Mesenchymal stem cell (in vitro differentiated cells and primary cell): ENCODE measurements around the gene ELAVL1.

Experiments used
- DNase-seq: peaks from one replicate; pipeline ENCODE4 v3.0.0-alpha.2; 2013
- H2AFZ ChIP-seq: one replicate; pipeline ENCODE4 v1.6.1; 2013; ENCODE audit warnings: low read depth, mild to moderate bottlenecking, control low read depth, inconsistent platforms, low read length, moderate library complexity
- H2AK5ac ChIP-seq: 2 replicates; pipeline ENCODE4 v1.6.1; 2013; ENCODE audit warnings: low read length, moderate library complexity, mild to moderate bottlenecking, inconsistent platforms; ENCODE audit not compliant: severe bottlenecking
- H2BK120ac ChIP-seq: one replicate; pipeline ENCODE4 v1.6.1; 2013; ENCODE audit warnings: low read depth, mild to moderate bottlenecking, inconsistent platforms, low read length, moderate library complexity
- H2BK12ac ChIP-seq, 2 experiments: one replicate each; pipeline ENCODE4 v1.6.1; 2013; ENCODE audit warnings: inconsistent platforms in 2 of 2, low read length in 2 of 2, mild to moderate bottlenecking in 2 of 2, moderate library complexity in 2 of 2, control low read depth in 1 of 2
- H2BK15ac ChIP-seq: one replicate; pipeline ENCODE4 v1.6.1; 2013; ENCODE audit warnings: mild to moderate bottlenecking, low read depth, inconsistent platforms; ENCODE audit not compliant: poor library complexity, severe bottlenecking
- H2BK5ac ChIP-seq: 2 replicates; pipeline ENCODE4 v1.6.1; 2013; ENCODE audit warnings: low read depth, mild to moderate bottlenecking, low read length, control low read depth, inconsistent platforms; ENCODE audit not compliant: poor library complexity, severe bottlenecking
- H3K14ac ChIP-seq, 2 experiments: one replicate each; pipeline ENCODE4 v1.6.1; 2013; ENCODE audit warnings: inconsistent platforms in 2 of 2, low read length in 2 of 2, control low read depth in 1 of 2, mild to moderate bottlenecking in 1 of 2, moderate library complexity in 1 of 2
- H3K18ac ChIP-seq, 2 experiments: one replicate each; pipeline ENCODE4 v1.6.1; 2013; ENCODE audit warnings: inconsistent platforms in 2 of 2, low read length in 2 of 2, control low read depth in 1 of 2, low read depth in 1 of 2, mild to moderate bottlenecking in 1 of 2
- H3K23ac ChIP-seq, 2 experiments: one replicate each; pipeline ENCODE4 v1.6.1; 2013; ENCODE audit warnings: inconsistent platforms in 2 of 2, low read length in 2 of 2, mild to moderate bottlenecking in 2 of 2, moderate library complexity in 2 of 2, control low read depth in 1 of 2
- H3K27ac ChIP-seq: 2 replicates; pipeline ENCODE4 v1.5.1; 2013; ENCODE audit warnings: mild to moderate bottlenecking, moderate library complexity, low read length, control low read depth, inconsistent platforms; ENCODE audit not compliant: poor library complexity, severe bottlenecking
- H3K27me3 ChIP-seq, 2 experiments: 2 replicates each; pipeline versions ENCODE4 v1.6.1 to v1.7.0; 2013; ENCODE audit warnings: low read length in 2 of 2, mild to moderate bottlenecking in 2 of 2, moderate library complexity in 2 of 2, control low read depth in 1 of 2, inconsistent platforms in 1 of 2; ENCODE audit not compliant: control insufficient read depth in 1 of 2, insufficient read depth in 1 of 2
- H3K36me3 ChIP-seq, 2 experiments: 2 replicates each; pipeline versions ENCODE4 v1.6.1 to v1.7.0; 2013; ENCODE audit warnings: low read length in 2 of 2, control low read depth in 1 of 2, inconsistent platforms in 1 of 2, low read depth in 1 of 2, mild to moderate bottlenecking in 1 of 2; ENCODE audit not compliant: insufficient read depth in 2 of 2, control insufficient read depth in 1 of 2
- H3K4ac ChIP-seq, 2 experiments: one replicate each; pipeline ENCODE4 v1.6.1; 2013; ENCODE audit warnings: inconsistent platforms in 2 of 2, low read length in 2 of 2, mild to moderate bottlenecking in 2 of 2, moderate library complexity in 2 of 2, control low read depth in 1 of 2, low read depth in 1 of 2
- H3K4me1 ChIP-seq: 2 replicates; pipeline ENCODE4 v1.6.1; 2013; ENCODE audit warnings: low read depth, low read length, control low read depth; ENCODE audit not compliant: control insufficient read depth, insufficient read depth
- H3K4me2 ChIP-seq: 2 replicates; pipeline ENCODE4 v1.6.1; 2013; ENCODE audit warnings: low read length, mild to moderate bottlenecking, inconsistent platforms; ENCODE audit not compliant: poor library complexity, severe bottlenecking
- H3K4me3 ChIP-seq, 2 experiments: 2 replicates each; pipeline versions ENCODE4 v1.5.1 to v1.7.0; 2013; ENCODE audit warnings: low read length in 2 of 2, mild to moderate bottlenecking in 2 of 2, control low read depth in 1 of 2, low read depth in 1 of 2; ENCODE audit not compliant: insufficient read depth in 1 of 2
- H3K79me1 ChIP-seq: replicated peaks from 2 replicates; pipeline ENCODE4 v1.6.1; 2013; ENCODE audit warnings: mild to moderate bottlenecking, control low read depth, low read length, inconsistent platforms; ENCODE audit not compliant: poor library complexity, severe bottlenecking
- H3K9ac ChIP-seq: 2 replicates; pipeline ENCODE4 v1.7.0; 2013; ENCODE audit warnings: mild to moderate bottlenecking, low read length, moderate library complexity
- H3K9me3 ChIP-seq: 2 replicates; pipeline ENCODE4 v1.7.0; 2013; ENCODE audit warnings: mild to moderate bottlenecking, low read length; ENCODE audit not compliant: control insufficient read depth
- H4K8ac ChIP-seq: one replicate; pipeline ENCODE4 v1.6.1; 2013; ENCODE audit warnings: inconsistent platforms, mild to moderate bottlenecking, low read length, moderate library complexity
- H4K91ac ChIP-seq: one replicate; pipeline ENCODE4 v1.6.1; 2013; ENCODE audit warnings: mild to moderate bottlenecking, low read length, inconsistent platforms
- WGBS: methylation state at CpG from one replicate; pipeline ENCODE4 v1.1.7; 2013; ENCODE audit warnings: mixed read lengths; 5-methylcytosine and 5-hydroxymethylcytosine counted together

ELAVL1 gene

DNA sequence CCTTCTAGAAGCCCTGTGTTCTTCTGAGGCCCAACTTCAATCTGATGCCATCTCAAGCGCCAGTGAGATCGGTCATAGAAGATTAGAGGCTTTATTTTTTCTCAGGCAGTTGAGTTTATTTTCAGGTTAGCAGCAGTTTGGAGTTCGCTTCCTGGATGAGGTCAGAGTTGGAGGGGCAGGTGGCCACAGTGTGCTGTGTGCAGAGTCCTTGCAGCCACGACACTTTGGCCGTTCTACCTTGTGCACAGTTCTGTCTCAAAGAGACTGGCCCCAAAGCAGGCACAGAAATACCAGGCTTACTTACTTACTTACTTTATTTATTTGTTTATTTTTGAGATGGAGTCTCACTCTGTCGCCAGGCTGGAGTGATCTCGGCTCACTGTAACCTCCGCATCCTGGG lies 15.9 kb upstream of the ELAVL1 start:
- no peak overlapping the region for H2BK12ac ChIP-seq
- H3K9me3 ChIP-seq = no peaks in the 10 kb centered on the region
- H4K91ac ChIP-seq = no peak overlapping the region
- H3K4ac ChIP-seq = no peak overlapping the region
- DNase-seq = no peak
- no peak overlapping the region for H3K23ac ChIP-seq
- H3K9ac ChIP-seq = no peak overlapping the region
- no peak overlapping the region for H2BK120ac ChIP-seq
- H3K4me3 ChIP-seq = no peak overlapping the region
- no peak overlapping the region for H2BK5ac ChIP-seq
- peaks cover 3% of the 10 kb centered on the region in 2 experiments for H3K36me3 ChIP-seq
- no peaks in the 10 kb centered on the region for H3K79me1 ChIP-seq
- H2AFZ ChIP-seq = no peak overlapping the region
- no peak overlapping the region for H4K8ac ChIP-seq
- no peak overlapping the region for H2BK15ac ChIP-seq
- H3K18ac ChIP-seq = no peak overlapping the region
- 92% methylated on average over 6 of the region's 8 CpGs for WGBS
- H2AK5ac ChIP-seq = no peak overlapping the region
- H3K27ac ChIP-seq = no peak overlapping the region
- H3K4me2 ChIP-seq = no peak overlapping the region
- no peak overlapping the region for H3K14ac ChIP-seq
- no peaks in the 10 kb centered on the region for H3K27me3 ChIP-seq
- no peaks in the 10 kb centered on the region for H3K4me1 ChIP-seq

DNA sequence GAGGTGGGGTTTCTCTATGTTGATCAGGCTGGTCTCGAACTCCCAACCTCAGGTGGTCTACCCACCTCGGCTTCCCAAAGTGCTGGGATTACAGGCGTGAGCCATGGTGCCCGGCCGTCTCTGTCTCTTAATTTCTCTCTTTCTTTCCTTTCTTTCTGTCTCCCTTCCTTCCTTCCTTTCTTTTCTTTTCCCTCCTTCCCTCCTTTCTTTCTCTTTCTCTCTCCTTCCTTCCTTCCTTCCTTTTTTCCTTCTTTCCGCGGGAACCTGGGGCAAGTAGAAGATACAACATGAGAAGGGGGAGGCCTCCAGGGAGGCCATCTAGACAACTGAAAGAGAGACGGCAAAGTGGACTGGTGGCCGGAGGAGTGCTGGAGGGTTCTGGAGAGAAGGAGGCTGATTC lies 15.2 kb upstream of the ELAVL1 start:
- Histone ChIP-seq H3K36me3 (peaks cover 3% of the 10 kb centered on the region in 2 experiments), H2BK12ac (no peak overlapping the region), H3K23ac (no peak overlapping the region), H3K18ac (no peak overlapping the region), H2BK5ac (no peak overlapping the region), H3K79me1 (no peaks in the 10 kb centered on the region), H4K8ac (no peak overlapping the region), H2AFZ (no peak overlapping the region), H2BK15ac (no peak overlapping the region), H2BK120ac (no peak overlapping the region), H2AK5ac (no peak overlapping the region), H3K4me3 (no peak overlapping the region), H3K4me1 (no peaks in the 10 kb centered on the region), H3K4me2 (no peak overlapping the region), H3K27ac (no peak overlapping the region), H4K91ac (no peak overlapping the region), H3K4ac (no peak overlapping the region), H3K9ac (no peak overlapping the region), H3K27me3 (no peaks in the 10 kb centered on the region), H3K9me3 (no peaks in the 10 kb centered on the region), H3K14ac (no peak overlapping the region)
- WGBS = 80% methylated on average over 9 of the region's 9 CpGs
- DNase-seq = no peak

DNA sequence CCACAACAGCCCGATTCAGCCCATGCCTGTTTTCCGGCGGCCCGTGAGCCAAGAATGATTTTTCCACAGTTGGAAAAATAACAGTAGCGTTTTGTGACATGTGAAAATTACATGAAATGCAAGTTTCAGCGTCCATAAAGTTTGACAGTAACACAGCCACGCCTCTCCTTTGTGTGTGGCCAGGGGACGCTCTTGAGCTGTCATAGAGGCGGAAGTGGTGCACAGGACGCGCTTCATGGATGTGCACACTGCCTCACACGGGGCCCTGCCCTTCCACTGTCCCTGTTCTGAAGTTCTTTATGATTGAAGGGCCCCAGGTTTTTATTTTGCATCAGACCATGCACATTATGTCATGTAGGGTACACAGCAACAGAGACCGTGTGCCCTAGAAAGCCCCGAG lies 12.4 kb upstream of the ELAVL1 start:
- Histone ChIP-seq H3K4me3 (no peak overlapping the region), H2AFZ (no peak overlapping the region), H2BK5ac (no peak overlapping the region), H3K4me2 (no peak overlapping the region), H3K9me3 (no peaks in the 10 kb centered on the region), H3K36me3 (peaks cover 3% of the 10 kb centered on the region in 2 experiments), H2BK15ac (no peak overlapping the region), H3K4ac (no peak overlapping the region), H4K91ac (no peak overlapping the region), H2BK120ac (no peak overlapping the region), H3K14ac (no peak overlapping the region), H4K8ac (no peak overlapping the region), H3K9ac (no peak overlapping the region), H3K27ac (no peak overlapping the region), H3K18ac (no peak overlapping the region), H3K27me3 (no peaks in the 10 kb centered on the region), H2BK12ac (no peak overlapping the region), H3K79me1 (peaks cover 6% of the 10 kb centered on the region), H3K4me1 (no peaks in the 10 kb centered on the region), H3K23ac (no peak overlapping the region), H2AK5ac (no peak overlapping the region)
- no peak for DNase-seq
- WGBS = 90% methylated on average over 14 of the region's 14 CpGs

DNA sequence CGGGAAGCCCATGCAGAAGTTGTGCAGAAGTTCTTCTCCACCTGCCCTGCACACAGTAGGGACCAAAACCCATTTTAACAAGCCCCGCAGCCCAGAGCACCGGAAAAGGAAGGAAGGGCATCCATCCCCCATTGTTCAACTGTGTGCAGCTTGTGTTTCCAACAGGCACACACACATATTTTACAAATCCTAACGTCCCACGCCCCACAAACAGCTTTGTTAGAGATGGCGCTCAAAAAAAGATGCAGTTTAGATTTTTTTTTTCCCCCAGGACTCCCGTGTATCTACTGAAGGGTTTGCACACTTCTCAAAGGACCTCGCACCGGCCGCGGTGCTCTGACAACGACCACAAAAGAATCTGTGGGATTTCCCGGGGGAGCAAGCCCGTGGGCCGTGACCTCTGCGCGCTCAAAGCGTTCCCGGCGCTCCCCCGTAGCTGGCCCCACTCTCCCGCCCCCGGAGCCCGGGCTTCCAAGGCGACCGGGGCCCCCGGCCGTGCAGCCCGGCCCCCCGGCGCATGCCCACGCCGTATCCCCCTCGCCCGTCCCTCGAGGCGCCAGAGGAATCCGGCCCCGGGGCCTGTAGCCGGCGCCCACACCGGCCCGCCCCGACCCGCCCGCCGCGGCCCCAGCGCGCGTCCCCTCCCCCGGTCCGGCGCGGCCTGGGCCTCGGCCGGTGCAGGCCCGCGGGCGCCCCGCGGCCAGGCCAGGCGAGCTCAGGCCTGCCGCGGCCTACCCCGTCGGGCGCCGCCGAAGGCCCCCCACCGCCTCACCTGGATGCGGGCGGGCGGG lies 523 bp downstream of the ELAVL1 start:
- Histone ChIP-seq H2AFZ (peak overlapping the region; percentile 43), H3K4me1 (peaks cover 22% of the 10 kb centered on the region), H3K9me3 (no peaks in the 10 kb centered on the region), H3K18ac (peak overlapping the region; percentile 25 to 86), H3K4me2 (peak overlapping the region; percentile 83), H3K4me3 (peak overlapping the region; percentile 71 to 92), H3K23ac (no peak overlapping the region), H2BK120ac (peak overlapping the region; percentile 78), H2AK5ac (no peak overlapping the region), H3K27ac (peak overlapping the region; percentile 65), H4K8ac (no peak overlapping the region), H2BK5ac (no peak overlapping the region), H3K36me3 (peaks cover 5 to 9% of the 10 kb centered on the region in 2 experiments), H3K79me1 (peaks cover 5% of the 10 kb centered on the region), H3K9ac (peak overlapping the region; percentile 88), H3K27me3 (no peaks in the 10 kb centered on the region), H3K4ac (peak overlapping the region in 1 of 2 experiments; percentile 3), H2BK12ac (no peak overlapping the region), H3K14ac (no peak overlapping the region), H2BK15ac (peak overlapping the region; percentile 17), H4K91ac (no peak overlapping the region)
- peak; percentile 59 for DNase-seq
- under 1% methylated on average over 43 of the region's 74 CpGs for WGBS
